ENCODE measurements around the gene C22orf15. TPM values are rescaled to one million over a fixed set of nuclear protein-coding genes. Genes with fewer than 3 reads are reported as not detected.

Gene C22orf15
- total RNA-seq, 1 experiment from 2014 or later = 0.81 TPM

DNA sequence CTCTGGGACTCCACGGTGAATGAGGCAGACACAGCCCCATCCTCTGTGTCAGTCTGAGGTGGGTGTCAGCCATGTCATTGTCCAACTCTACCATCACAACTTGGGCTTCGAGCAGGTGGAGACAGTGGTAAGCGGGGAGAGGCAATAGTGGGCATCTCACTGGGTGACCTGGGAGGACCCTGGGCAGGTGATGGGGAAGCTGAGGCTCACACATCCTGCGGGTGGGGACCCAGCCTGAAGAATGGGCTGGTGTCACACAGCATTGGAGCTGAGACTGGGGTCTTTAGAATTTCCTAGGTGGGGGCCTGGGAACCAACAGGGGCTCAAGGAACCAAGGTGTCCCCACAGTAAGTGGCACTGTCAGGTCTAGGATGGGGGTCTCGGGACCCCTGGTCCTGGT, 16.9 kb downstream of the C22orf15 start:
- Histone ChIP-seq H4K8ac (replicated peaks; ENCODE audit: insufficient read length, low read depth, low read length) (no peak overlapping the region), H3K27ac (ENCODE audit: insufficient read length, low read depth, low read length) (no peak overlapping the region), H2BK120ac (ENCODE audit: low read depth, low read length, poor library complexity, severe bottlenecking) (no peak overlapping the region), H3K79me2 (ENCODE audit: insufficient read depth, low read length) (no peaks in the 10 kb centered on the region), H3K9ac (ENCODE audit: extremely low read depth, insufficient read length, low read length) (no peak overlapping the region), H3T11ph (ENCODE audit: low read length) (no peak overlapping the region), H4K5ac (ENCODE audit: insufficient read length, low read depth, low read length) (no peak overlapping the region), H4K91ac (ENCODE audit: insufficient read length, low read depth, low read length) (no peak overlapping the region), H2BK20ac (ENCODE audit: low read depth, low read length, poor library complexity, severe bottlenecking) (no peak overlapping the region), H3K14ac (ENCODE audit: insufficient read depth, low read length) (no peak overlapping the region; the same call in 1 of the 2 replicates), H2BK12ac (ENCODE audit: insufficient read length, low read depth, low read length) (no peak overlapping the region), H2AFZ (ENCODE audit: low read length) (no peak overlapping the region), H3K23me2 (ENCODE audit: insufficient read length, low read depth, low read length, poor library complexity, severe bottlenecking) (no peaks in the 10 kb centered on the region), H2BK5ac (ENCODE audit: insufficient read length, low read length) (no peak overlapping the region), H2BK15ac (ENCODE audit: low read depth, low read length) (no peak overlapping the region), H3K79me1 (ENCODE audit: insufficient read depth, low read depth, low read length, poor library complexity, severe bottlenecking) (no peaks in the 10 kb centered on the region), H3K4ac (ENCODE audit: low read depth, low read length) (no peak overlapping the region), H3K27me3 (ENCODE audit: insufficient read depth, low read length) (no peaks in the 10 kb centered on the region; the same call in 1 of the 2 replicates), H3K4me2 (ENCODE audit: insufficient read depth, insufficient read length, low read length) (no peak overlapping the region), H3K9me3 (ENCODE audit: control insufficient read depth, low read depth, low read length) (no peaks in the 10 kb centered on the region), H3K4me1 (ENCODE audit: insufficient read depth, low read length) (no peaks in the 10 kb centered on the region), H2AK5ac (ENCODE audit: insufficient read length, low read length) (no peak overlapping the region), H3K56ac (ENCODE audit: insufficient read length, low read depth, low read length) (no peak overlapping the region), H3K23ac (ENCODE audit: insufficient read length, low read depth, low read length) (no peak overlapping the region), H3K18ac (ENCODE audit: insufficient read length, low read depth, low read length) (no peak overlapping the region), H4K20me1 (ENCODE audit: control insufficient read depth, insufficient read depth, insufficient read length) (no peaks in the 10 kb centered on the region)
- no peak overlapping the region for H3K27ac Mint-ChIP-seq
- DNase-seq = no peak
- WGBS (ENCODE audit: extremely low coverage, insufficient read length, low lambda C conversion rate) = no CpG with 5 or more reads among the region's 5 CpGs
- H3K4me3 Mint-ChIP-seq = no peak overlapping the region
- TF ChIP-seq, protein P1, sequence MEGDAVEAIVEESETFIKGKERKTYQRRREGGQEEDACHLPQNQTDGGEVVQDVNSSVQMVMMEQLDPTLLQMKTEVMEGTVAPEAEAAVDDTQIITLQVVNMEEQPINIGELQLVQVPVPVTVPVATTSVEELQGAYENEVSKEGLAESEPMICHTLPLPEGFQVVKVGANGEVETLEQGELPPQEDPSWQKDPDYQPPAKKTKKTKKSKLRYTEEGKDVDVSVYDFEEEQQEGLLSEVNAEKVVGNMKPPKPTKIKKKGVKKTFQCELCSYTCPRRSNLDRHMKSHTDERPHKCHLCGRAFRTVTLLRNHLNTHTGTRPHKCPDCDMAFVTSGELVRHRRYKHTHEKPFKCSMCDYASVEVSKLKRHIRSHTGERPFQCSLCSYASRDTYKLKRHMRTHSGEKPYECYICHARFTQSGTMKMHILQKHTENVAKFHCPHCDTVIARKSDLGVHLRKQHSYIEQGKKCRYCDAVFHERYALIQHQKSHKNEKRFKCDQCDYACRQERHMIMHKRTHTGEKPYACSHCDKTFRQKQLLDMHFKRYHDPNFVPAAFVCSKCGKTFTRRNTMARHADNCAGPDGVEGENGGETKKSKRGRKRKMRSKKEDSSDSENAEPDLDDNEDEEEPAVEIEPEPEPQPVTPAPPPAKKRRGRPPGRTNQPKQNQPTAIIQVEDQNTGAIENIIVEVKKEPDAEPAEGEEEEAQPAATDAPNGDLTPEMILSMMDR (conservative IDR thresholded peaks at IDR 0.05) = no peak
- H3K4me1 Mint-ChIP-seq = peaks cover 3 to 10% of the 10 kb centered on the region in 2 experiments; a peak in 3 of 4 replicates
- peaks cover 19% of the 10 kb centered on the region for H3K27me3 Mint-ChIP-seq (ENCODE audit: low read depth)
- H3K36me3 Mint-ChIP-seq (ENCODE audit: insufficient read depth in 1 of 3, low read depth in 3 of 3) = no peaks in the 10 kb centered on the region
- no peaks in the 10 kb centered on the region for H3K9me3 Mint-ChIP-seq
